Stimulated activated CD4-positive, alpha-beta T cell treated with anti-CD3 and anti-CD28 coated beads, Interleukin-15, amount 100 ng/mL, for 1 hour (primary cell): ENCODE data around the gene GLG1.

ENCODE experiments used
- DNase-seq, 2 donors: peaks; one replicate each; pipeline ENCODE4 v3.0.0-alpha.2; 2020; ENCODE audit warnings: low read depth in 1 of 2, low spot score in 1 of 2

The GLG1 gene

DNA sequence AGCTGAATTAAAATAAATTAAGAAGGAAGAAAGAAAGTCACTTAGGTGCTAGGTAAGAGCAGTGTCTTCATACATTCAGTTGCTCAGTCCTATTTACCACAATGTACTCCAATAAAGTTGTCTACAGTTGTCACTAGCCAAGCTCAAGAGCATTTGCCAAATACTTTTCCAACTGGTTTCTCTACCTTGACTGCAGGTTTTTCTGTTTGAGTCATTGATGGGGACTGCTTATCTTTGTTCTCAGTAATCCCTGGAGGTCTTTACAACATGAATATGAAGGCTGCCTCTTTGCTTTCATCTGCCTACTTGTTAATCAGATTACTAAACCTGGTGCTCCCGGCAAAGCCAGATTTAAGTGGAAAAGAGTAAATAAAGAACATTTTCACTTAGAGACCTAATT, 121.0 kb downstream of the GLG1 start:
- no peak for DNase-seq

GRCh38 chr16:74480150-74481029, 126.5 kb downstream of the GLG1 start:
- DNase-seq, result no peak

DNA sequence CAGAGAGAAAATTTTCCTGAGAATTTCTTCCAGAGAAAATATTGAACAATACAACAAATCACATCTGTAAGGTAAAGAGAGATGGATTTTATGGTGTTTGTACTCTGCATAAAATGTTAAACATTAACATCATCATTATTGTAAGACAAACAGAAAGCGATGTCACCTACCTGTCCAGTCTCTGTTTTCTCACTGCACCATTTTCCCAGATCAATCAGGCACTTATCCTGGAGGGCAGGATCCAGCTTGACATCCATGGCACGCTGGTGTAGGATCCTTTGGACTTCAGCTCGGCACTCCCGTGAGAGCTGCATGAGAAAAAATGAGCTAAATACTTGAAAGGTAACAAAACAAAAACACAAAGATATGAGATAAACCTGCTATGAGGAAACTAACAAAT, 129.7 kb downstream of the GLG1 start:
- no peak for DNase-seq

- no peak for DNase-seq
Observed at GRCh38 chr16:74474416-74474815, 132.5 kb downstream of the GLG1 start.

DNA sequence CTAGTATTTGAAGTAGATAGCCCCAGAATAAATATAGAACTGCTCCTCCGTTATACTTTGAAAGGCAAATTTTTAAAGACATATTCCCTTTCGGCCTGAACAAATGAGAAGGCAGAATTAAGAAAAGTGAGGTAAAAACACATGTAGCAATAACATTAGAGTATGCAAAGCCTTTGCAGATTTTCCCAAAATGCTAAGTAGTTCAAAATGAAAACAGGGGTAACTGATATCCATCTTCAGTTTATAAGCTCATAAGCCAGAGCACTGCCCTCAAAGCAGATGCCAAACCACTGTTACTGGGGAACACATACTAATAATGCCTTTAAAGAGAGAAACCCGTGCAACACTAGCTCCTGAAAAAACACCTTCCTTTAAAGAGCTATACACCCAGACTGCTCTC, 134.4 kb downstream of the GLG1 start:
- DNase-seq, result no peak

DNA sequence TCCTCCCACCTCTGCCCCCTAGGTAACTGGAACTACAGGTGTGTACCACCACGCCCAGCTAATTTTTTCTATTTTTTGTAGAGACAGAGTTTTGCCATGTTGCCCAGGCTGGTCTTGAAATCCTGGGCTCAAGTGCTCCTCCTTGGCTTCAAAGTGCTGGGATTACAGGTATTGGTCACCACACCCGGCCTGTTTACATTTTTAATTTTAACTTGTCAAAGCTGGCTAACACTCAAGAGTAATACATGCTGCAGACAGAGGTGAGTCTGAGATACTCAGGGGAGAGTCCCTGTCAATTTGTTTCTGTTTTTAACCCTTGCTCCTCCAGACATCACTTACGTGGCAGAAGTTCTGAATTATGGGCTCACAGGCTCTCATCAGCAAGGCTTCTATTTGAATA, 134.9 kb downstream of the GLG1 start:
- no peak for DNase-seq

DNA sequence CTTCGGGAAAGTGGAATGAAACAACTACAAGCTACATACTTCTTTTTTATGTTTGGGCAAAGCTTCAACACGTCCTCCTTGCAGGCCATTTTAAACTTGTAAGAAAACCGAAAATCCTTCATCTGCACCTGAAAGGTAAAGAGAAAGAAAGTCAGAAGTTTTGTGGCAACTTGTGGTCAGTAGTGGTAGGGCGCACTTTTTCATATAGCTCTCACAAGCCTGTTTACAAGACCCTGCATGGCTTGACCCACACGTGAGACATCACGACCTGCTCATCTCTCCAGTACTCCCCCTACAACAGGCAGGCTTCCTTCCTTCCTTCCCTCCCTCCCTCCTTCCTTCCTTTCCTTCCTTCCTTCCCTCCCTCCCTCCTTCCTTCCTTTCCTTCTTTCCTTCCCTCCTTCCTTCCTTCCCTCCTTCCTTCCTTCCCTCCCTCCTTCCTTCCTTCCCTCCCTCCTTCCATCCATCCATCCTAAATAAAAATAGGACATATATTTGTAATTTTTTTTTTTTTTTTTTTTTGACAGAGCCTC, 136.9 kb downstream of the GLG1 start:
- DNase-seq, result no peak

DNA sequence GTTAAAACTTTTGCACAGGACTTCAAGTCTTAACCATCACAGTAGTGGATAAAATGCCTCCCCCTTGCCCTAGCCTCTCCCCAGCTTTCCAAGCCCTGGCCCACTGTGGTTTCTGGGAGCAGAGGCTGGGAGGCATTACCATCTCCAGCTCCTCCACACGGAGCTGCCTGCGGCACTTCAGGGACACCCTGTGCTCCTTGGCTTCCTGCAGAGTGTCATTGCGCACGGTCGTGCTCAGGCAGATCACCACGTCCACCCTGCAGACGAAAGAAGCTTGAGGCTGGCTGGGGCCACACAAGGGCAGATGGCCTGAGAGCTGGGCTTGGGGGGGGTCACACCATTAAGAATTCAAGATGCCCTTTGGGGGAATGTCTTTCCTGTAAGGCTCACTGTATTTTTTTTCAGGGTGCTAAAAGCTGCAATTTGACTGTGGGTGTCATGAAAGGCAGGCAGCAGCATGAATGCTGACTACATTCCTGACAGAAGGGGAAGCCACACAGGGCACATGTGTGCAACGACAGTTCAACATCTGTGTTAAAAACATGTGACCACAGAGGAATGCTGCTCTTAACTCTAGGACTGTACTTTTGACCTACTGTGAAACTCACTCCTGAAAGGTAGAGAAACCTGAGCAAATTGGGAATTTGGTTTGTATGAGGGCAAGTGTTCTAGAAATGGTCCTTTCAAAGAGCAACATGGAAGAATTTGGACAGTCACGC, 137.9 kb downstream of the GLG1 start:
- no peak for DNase-seq

DNA sequence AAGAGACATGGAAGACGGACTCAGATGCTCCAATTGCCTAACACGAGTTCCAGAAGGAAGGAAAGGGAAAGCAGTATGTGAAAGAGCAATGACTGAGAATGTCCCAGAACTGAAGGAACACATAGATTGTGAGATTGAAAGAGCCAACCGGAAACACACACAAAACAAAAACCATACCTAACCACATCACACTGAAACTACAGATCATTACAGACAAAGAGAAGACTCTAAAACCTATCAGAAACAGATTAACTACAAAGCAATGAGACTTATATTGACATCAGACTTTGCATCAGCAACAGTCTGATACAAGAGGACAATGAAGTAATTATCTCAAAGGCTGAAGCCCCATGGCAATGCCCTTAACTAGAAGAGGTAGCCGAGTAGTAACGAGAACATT, 140.0 kb downstream of the GLG1 start:
- no peak for DNase-seq

DNA sequence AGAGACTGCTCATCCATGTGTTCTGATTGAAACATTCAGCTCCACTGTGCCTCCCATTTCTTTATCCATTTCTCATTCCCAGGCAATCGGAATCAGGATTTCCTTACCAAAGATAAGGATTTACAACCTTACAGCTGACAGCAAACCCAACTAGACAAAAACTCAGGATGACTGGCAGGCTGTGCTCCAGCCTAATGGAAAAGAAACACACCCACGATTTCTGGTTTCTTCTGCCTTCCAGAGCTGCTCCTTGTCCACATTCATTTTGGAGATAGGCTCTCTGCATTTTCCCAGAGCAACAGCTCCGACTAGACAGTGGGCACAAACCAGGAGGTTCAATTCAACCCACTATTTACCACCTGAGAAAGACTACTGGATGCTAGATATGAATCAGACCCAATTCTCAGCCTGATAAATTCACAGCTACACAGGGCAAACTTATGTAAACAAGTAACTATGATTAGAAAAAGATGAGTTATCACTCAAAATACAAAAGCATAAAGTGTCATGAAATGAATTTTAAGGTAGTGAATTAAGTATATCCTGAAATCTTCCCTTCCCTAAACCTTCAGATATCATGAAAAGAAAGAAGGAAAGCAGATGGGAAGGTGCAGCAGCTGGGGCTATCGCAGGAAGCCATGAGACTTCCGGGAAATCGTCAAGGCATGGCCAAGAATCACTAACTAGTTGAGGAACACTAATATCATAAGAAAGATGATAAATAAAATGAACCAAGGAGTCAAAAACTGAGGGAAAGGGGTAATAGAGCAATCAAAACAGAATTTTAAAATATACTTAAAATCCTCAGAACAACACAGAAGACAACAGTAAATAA, 140.8 kb downstream of the GLG1 start:
- DNase-seq, result no peak

GRCh38 chr16:74465281-74465680, 141.6 kb downstream of the GLG1 start:
- no peak for DNase-seq

GRCh38 chr16:74463888-74464287, 143.0 kb downstream of the GLG1 start:
- no peak for DNase-seq

- DNase-seq, result no peak
Observed at GRCh38 chr16:74462361-74462760, 144.6 kb downstream of the GLG1 start.

GRCh38 chr16:74461826-74462225, 145.1 kb downstream of the GLG1 start:
- DNase-seq, result no peak

GRCh38 chr16:74460542-74460941, 146.4 kb downstream of the GLG1 start:
- no peak for DNase-seq

GRCh38 chr16:74456290-74456625, 150.7 kb downstream of the GLG1 start:
- DNase-seq, result no peak

- no peak for DNase-seq
Observed at GRCh38 chr16:74455619-74456289, 151.2 kb downstream of the GLG1 start.

GRCh38 chr16:74455213-74455612, 151.7 kb downstream of the GLG1 start:
- DNase-seq, result no peak

- no peak for DNase-seq
Observed at GRCh38 chr16:74451951-74452758, 154.8 kb downstream of the GLG1 start.
